Measurements from ENCODE around the gene RASD2.

The RASD2 gene

GRCh38 chr22:35542157-35542938, 1.7 kb downstream of the RASD2 start:
- DNase-seq: no peak

DNA sequence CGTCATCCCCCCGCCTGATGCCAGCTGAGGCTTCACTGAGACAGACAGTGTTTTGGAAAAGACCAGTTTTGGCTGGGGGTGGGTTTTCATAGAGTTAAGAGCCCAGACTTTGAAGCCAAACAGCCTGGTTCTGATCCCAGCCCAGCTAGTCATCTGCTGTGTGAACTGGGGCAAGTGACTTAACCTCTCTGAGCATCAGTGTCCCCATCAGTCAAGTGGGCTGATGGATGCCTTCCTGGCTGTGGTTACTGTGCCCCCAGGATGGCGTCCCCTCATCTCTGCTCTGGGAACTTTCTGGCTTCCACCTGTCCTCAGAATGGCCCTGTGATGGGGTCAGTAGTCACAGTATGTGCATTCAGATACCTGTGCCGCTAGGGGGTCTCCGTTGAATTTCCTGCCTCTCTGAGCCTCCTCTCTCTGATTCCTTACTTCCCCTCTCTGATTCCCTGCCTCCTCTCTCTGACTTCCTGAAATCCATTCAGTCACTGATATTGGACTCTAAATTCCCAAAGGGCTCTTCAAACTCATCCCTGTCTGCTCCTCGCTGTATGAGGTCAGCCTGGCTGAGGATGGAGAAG, 2.4 kb downstream of the RASD2 start:
- DNase-seq: no peak

DNA sequence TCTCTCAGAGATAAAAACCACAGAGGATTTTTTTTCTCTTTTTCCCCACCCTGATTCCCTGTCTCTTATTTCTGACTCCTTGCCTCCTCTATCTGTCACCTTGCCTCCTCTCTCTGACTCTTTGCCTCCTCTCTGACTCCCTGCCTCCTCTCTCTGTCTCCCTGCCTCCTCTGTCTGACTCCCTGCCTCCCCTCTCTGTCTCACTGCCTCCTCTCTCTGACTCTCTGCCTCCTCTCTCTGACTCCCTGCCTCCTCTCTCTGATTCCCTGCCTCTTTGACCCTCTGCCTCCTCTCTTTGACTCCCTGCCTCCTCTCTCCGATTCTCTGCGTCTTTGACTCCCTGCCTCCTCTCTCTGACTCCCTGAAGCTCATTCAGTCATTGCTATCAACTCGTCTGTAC, 3.1 kb downstream of the RASD2 start:
- DNase-seq: no peak

- DNase-seq: no peak
These were observed 3.6 kb downstream of the RASD2 start for GRCh38 chr22:35544189-35544588.

DNA sequence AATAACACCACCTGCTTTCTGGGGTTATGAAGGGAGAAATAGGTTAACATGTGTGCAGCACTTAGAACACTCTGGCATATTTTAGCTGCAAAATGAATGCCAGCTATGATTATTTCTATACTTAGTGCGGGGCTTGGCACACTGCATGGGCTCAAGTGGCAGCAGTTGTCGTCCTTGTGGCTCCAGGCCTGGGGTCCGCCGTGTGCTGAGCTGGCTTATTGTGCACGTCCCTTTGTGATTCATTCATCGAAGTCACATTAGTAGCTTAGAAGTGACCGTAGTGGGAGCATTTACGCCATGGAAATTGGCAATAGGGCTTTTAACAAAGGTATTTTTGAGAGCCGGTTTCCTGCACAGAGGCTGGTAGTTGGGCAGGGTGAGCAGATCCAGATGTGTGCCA, 4.2 kb downstream of the RASD2 start:
- DNase-seq: no peak

- DNase-seq: no peak
These were observed 6.3 kb downstream of the RASD2 start for GRCh38 chr22:35546886-35547285.

DNA sequence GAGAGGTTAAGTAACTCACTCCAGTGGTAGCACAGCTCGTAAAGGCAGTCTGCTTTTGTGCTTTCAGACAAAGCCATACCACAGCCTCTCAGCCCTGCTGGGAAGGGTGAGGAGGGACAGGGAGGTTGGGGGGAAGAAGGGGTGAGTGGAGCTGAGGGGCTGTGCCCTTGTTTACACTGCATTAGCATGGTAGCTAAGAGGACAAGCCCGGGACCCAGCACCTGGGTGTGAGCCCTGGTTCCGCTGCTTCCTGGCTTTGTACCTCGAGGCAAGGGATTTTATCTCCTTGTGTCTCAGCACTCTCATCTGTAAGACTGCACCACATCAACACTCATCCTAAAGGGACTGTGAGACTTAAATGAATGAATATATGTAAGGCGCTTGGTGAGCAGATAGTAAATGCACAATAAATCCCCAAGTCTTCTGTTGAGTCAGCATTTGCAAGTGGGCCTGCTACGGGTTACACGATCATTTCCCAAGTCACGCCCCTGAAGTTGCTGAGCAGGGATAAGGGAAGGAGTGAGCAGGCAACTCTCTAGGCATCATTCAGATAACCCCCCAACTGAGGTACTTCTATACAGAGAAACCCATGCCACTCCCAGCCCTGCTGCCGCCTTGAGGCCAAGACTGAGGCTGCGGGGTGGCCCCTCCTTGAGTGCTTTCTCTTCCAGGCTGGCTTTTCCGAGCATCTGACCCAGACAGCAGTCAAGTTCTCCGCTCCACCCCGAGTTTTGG, 7.5 kb downstream of the RASD2 start:
- DNase-seq: no peak

- DNase-seq: no peak
These were observed 8.1 kb downstream of the RASD2 start for GRCh38 chr22:35548722-35549112.

DNA sequence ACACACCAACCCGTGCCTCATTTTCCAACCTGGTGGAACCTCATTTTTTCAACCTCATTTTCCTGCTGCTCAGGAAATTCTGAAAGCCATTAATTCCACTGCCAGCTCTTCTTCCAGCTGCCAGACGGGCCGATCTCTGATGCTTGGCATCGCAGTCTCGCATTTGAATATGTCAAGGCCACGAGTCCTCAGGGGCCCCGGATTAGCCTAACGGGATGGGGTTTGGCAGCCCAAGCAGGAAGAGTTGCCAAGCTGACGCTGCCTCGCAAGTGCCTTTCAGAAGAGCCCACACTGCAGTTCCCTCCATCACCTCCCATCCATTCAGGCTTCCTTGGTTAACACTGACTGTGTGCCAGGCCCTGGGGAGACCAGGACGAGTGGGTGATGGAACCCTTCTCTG, 8.7 kb downstream of the RASD2 start:
- peak; percentile 22 to 23 for DNase-seq

- DNase-seq: no peak
These were observed 11.0 kb downstream of the RASD2 start for GRCh38 chr22:35551549-35552177.

DNA sequence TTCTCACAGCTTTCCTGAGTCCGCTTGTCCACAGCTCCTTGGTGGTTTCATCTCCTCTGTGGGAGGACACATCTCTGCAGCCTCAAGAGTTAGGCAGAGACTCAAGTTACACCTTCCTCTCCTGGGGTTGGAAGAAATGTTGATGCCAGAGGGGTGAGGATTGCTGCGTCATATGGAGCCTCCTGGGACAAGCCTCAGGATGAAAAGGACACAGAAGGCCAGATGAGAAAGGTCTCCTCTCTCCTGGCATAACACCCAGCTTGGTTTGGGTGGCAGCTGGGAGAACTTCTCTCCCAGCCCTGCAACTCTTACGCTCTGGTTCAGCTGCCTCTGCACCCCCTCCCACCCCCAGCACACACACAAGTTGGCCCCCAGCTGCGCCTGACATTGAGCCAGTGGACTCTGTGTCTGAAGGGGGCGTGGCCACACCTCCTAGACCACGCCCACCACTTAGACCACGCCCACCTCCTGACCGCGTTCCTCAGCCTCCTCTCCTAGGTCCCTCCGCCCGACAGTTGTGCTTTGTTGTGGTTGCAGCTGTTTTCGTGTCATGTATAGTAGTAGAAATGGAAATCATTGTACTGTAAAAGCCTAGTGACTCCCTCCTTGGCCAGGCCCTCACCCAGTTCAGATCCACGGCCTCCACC, 11.7 kb downstream of the RASD2 start:
- DNase-seq: no peak

DNA sequence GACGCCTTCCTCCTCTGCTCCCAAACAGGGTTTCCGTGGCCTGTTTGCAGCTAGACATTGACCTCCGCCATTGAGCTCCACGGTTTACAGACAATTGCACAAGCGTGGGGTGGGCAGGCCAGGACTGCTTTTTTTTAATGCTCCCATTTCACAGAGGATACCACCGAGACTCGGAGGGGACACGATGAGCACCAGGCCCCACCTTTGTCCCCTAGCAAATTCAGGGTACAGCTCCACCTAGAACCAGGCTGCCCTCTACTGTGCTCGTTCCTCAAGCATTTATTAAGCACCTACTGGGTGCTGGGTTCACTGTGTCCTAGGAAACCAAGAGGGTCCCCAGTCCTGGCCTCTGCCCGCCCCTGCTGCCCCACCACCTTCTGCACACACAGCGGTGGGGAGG, 12.2 kb downstream of the RASD2 start:
- no peak for DNase-seq

GRCh38 chr22:35553341-35553740, 12.7 kb downstream of the RASD2 start:
- no peak for DNase-seq

GRCh38 chr22:35554297-35554845, 13.7 kb downstream of the RASD2 start:
- no peak for DNase-seq

- DNase-seq: no peak
These were observed 14.9 kb downstream of the RASD2 start for GRCh38 chr22:35555483-35555890.

GRCh38 chr22:35555946-35556547, 15.4 kb downstream of the RASD2 start:
- DNase-seq: no peak

DNA sequence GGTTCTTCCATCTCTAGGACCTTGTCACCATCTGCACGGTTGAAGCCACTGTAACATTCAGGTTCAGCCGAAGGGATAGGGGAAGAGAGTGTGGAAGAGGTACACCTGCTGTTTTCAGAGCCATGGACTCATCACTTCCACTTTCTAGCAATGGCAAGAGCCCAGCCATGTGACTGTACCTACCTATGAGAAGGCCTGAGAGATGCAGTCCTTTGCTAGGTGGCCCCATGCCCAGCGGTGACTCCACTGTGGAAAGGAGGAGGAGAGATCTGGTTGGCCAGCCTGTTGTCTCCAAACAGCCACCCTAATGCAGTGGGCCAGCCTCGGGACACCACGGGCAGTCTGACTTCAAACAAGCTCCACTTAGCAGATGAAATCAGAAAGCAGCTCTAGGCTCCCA, 16.0 kb downstream of the RASD2 start:
- DNase-seq: no peak

- no peak for DNase-seq
These were observed 17.4 kb downstream of the RASD2 start for GRCh38 chr22:35558031-35558430.

DNA sequence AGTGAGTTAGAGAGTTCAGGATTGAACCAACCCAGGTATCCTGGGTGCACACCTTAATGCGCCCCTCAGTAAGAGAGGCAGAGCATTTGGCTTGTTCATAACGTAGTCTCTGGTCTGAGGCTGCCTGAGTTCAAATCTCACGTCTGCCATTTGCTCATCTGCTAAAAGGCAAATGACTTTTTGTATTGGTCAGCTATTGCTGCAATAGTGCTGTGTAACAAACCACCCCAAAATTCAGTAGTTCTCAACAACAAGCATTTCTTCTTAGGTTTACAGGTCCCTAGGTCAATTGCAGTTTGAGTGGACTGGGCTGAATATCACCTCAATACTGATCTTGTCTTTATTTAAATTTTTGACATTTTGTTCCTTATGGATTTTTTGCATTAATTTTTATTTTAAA, 18.1 kb downstream of the RASD2 start:
- DNase-seq: no peak

DNA sequence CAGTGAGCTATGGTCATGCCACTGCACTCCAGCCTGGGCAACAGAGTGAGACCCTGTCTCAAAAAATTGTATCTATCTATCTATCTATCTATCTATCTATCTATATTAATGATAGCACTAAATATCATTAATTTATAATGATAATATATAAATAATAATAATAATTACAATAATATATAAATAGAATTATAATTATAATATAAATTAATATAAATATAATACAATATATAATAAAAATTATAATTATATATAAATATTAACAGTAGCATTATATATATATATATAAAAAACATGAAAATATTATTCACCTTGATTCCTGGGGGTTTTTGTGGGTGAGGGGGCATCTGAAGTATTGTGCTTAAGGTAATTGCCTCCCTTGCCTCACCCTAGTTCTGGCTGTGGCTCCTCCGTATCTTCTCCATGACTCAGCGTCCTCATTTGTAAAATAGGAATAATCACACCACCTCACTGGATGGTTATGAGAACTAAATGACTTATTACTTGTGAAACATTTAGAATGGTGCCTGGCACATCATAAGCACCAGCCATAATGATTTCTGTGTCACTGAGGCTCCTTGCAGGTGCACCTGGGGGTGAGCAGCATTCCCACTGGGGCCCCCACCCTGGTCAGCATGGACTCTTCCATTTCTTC, 18.8 kb downstream of the RASD2 start:
- DNase-seq: no peak

- no peak for DNase-seq
These were observed 19.7 kb downstream of the RASD2 start for GRCh38 chr22:35560366-35560765.

- no peak for DNase-seq
These were observed 20.2 kb downstream of the RASD2 start for GRCh38 chr22:35560824-35561223.
